ENCODE results near the gene HDAC1.
"Not testable (repeated sequence)": the region's sequence is repeated elsewhere in the genome, so short reads cannot be mapped to it uniquely, and the experiment has no call there.

The HDAC1 gene

GRCh38 chr1:32274646-32275340, 17.1 kb upstream of the HDAC1 start:
- DNase-seq (ENCODE audit: low read depth in 2 of 2) = no peak

DNA sequence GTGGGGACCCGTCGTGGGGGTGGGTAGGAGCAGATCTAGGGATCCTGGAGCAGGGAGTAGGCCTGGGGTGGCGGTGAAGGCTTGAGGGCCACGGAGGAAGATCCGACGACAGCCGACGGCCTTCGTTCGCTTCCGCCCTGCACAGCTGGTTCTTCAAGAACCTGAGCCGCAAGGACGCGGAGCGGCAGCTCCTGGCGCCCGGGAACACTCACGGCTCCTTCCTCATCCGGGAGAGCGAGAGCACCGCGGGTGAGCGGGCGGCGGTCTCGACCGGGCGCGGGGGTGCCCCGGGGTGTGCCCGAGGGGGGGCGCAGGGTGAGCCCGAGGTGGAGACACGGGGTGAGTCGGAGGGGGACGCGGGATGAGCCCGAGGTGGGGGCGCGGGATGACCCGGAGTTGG, 16.5 kb upstream of the HDAC1 start:
- DNase-seq (ENCODE audit: low read depth in 2 of 2) = no peak

GRCh38 chr1:32276032-32276782, 15.7 kb upstream of the HDAC1 start:
- DNase-seq (ENCODE audit: low read depth in 2 of 2) = no peak

DNA sequence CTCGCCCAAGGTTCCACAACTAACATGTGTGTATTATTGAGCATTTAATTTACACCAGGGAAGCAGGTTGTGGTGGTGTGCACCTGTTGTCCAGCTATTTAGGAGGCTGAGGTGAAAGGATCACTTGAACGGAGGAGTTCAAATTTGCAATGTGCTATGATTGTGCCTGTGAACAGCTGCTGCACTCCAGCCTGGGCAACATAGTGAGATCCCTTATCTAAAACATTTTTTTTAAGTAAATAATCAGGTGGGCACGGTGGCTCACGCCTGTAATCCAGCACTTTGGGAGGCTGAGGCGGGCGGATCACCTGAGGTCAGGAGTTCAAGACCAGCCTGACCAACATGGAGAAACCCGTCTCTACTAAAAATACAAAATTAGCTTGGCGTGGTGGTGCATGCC, 7.1 kb upstream of the HDAC1 start:
- not testable (repeated sequence) for DNase-seq (ENCODE audit: low read depth in 2 of 2)

DNA sequence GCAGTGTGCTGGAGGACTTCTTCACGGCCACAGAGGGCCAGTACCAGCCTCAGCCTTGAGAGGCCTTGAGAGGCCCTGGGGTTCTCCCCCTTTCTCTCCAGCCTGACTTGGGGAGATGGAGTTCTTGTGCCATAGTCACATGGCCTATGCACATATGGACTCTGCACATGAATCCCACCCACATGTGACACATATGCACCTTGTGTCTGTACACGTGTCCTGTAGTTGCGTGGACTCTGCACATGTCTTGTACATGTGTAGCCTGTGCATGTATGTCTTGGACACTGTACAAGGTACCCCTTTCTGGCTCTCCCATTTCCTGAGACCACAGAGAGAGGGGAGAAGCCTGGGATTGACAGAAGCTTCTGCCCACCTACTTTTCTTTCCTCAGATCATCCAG, 6.2 kb upstream of the HDAC1 start:
- DNase-seq (ENCODE audit: low read depth in 2 of 2) = no peak

GRCh38 chr1:32286763-32287162, 5.1 kb upstream of the HDAC1 start:
- DNase-seq (ENCODE audit: low read depth in 2 of 2) = no peak

DNA sequence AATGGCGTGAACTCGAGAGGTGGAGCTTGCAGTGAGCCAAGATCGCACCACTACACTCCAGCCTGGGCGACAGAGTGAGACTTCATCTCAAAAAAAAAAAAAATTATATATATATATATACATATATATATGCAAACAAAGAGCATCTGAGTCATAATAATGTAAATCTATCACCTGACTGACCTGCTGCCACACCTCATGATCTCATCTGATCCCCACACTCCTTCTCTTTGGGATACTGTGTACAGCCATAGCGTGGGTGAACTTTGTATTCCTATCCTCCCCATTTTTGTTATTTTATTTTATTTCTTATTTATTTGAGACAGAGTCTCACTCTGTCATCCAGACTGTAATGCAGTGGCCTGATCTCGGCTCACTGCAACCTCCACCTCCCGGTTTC, 2.6 kb upstream of the HDAC1 start:
- no peak for DNase-seq (ENCODE audit: low read depth in 2 of 2)

DNA sequence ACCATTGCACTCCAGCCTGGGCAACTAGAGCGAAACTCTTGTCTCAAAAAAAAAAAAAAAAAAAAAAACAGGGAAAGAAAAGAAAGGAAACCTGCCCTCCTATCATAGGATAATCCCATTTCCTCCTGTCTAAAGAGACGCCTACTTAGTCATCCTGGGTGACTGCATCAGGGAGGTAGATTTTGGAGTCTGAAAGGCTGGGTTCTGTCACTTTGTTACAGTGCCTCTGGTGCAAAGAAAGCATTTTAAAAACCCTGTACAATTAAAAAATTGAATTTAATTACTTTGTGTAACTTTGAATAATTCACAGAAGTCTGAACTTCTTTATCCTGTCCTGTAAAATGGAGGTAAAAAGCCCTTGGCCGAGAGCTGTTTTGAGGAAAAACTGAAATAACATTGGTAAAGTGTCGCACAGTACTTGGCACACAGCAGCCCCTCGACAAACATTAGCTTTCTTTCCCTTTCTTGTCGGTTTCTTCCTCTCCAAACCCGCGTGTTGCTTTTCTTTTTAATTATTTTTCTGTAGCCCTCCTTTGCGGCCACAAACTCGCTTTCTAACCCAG, 657 bp upstream of the HDAC1 start:
- DNase-seq (ENCODE audit: low read depth in 2 of 2) = no peak

- DNase-seq (ENCODE audit: low read depth in 2 of 2) = not testable (repeated sequence)
These were observed 6.3 kb downstream of the HDAC1 start for GRCh38 chr1:32298211-32298610.

- no peak for DNase-seq (ENCODE audit: low read depth in 2 of 2)
These were observed 7.4 kb downstream of the HDAC1 start for GRCh38 chr1:32299327-32299726.

GRCh38 chr1:32303358-32303757, 11.5 kb downstream of the HDAC1 start:
- DNase-seq (ENCODE audit: low read depth in 2 of 2) = no peak

DNA sequence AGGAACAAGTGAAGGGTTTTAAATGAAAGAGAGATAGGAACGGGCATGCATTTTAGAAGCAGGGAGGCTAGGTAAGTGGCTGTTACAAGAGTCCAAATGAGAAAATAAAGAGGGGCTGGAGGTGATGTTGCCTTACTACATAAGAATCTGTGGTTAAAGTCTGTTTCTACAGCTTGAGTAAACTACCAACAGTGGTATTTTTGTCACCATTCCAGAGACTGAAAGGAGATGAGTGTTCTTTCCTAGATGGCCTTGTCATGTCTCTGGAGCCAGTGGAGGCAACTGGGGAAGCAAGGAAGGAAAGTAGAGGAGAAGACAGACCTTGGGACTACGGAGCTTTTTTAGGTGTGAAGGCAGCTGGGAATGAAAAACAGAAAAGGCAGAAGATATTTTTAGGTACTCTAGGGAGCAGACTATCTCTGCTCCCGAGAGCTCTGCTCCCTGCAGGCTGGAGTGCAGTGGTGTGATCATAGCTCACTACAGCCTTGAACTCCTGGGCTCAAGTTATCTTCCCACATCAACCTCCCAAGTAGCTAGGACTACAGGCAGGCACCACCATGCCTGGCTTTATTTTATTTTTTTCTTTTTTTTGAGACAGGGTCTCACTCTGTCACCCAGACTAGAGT, 12.2 kb downstream of the HDAC1 start:
- DNase-seq (ENCODE audit: low read depth in 2 of 2) = no peak

DNA sequence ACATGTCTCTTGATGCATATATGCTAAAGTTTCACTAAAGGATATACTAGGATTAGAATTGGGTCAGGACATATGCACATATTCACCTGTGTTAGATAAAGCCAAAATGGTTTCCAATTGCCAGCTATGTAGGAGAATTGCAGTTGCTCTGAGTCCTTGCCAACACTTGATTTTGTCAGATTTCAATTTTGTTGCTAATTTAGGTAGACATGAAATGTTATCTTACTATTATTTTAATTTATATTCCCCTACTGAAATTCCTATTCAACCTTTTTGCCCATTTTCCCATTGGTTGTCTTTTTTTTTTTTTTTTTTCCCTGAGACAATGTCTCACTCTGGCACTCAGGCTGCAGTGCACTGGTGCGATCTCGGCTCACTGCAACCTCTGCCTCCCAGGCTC, 13.4 kb downstream of the HDAC1 start:
- no peak for DNase-seq (ENCODE audit: low read depth in 2 of 2)

DNA sequence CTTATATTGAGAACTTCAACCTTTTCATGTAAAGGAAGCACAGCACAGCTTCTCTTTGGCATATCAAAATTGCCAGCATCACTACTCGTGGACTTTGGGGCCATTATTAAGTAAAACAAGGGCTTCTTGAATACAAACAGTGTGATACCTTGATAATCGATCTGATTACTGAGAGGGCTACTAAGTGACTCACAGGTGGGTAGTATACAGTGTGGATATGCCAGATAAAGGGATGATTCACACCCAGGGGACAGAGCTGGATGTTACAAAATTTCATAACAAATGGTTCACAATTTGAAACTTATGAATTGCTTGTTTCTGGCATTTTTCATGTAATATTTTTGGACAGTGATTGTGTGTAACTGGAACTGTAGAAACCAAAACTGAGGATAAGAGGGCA, 15.4 kb downstream of the HDAC1 start:
- DNase-seq (ENCODE audit: low read depth in 2 of 2) = no peak

DNA sequence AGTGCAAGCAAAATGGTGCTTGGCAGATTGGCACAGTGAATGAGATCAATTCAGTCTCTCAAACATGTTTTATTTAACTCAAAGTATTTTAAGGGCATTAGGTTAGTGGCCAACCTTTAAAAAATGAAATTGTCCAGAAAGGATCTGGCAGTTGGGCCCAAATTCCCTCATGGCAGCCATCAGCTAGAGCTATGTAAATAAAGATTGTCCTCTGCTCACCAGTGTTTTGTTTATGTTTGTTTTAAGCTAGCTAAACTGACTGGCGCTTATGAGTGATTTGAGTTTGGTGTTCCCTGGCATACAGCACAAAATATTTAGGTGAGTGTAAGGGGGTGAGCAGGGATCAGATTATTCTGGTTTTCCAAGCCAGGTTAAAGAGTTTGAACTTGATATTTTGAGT, 18.1 kb downstream of the HDAC1 start:
- no peak for DNase-seq (ENCODE audit: low read depth in 2 of 2)

- no peak for DNase-seq (ENCODE audit: low read depth in 2 of 2)
These were observed 20.0 kb downstream of the HDAC1 start for GRCh38 chr1:32311709-32312393.

GRCh38 chr1:32316903-32317277, 25.0 kb downstream of the HDAC1 start:
- no peak for DNase-seq (ENCODE audit: low read depth in 2 of 2)

- no peak for DNase-seq (ENCODE audit: low read depth in 2 of 2)
These were observed 26.4 kb downstream of the HDAC1 start for GRCh38 chr1:32318127-32318869.

DNA sequence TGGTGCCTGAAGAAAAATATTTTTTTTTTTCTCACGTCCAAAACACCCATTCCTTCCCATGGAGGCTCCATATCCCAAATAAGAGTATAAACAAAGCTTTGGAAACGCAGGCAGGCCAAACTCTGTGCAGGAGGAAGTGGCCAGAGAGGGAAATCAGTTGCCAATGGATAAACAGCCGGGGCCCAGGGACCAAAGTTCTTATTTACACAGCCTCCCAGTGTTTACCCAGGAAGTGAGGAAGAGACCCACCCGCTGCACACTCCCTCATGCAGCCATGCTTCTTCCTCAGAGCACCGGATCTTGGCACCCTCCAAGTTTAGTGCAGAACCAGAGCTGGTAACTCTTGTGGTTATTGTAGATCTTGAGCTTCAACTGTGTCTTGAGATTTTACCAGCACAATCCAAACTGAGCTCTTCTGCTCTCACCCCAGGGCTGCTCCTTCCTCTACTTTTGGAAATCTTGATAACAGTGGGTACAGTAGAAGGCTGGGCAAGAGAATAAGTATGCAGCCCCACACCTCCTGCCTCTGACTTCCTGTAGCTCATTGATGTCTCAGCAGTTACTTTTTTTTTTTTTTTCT, 29.9 kb downstream of the HDAC1 start:
- no peak for DNase-seq (ENCODE audit: low read depth in 2 of 2)

DNA sequence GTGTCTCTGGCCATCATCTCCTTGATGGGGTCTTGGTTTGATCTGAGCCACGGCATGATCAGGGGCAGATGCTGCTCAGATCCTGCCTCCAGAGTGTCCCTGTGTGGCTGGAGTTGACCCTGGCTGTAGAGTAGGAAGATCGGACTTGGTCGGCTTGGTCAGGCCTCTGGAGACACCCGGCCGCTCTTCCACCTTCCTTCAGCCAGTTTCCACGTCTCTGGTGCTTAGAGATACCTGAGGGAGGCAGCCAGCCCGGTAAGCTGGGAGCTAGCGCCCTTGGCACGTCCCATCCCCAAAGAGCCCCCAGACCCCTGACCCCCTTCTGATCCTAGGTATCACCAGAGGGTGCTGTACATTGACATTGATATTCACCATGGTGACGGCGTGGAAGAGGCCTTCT, 35.3 kb downstream of the HDAC1 start:
- DNase-seq (ENCODE audit: low read depth in 2 of 2) = no peak

DNA sequence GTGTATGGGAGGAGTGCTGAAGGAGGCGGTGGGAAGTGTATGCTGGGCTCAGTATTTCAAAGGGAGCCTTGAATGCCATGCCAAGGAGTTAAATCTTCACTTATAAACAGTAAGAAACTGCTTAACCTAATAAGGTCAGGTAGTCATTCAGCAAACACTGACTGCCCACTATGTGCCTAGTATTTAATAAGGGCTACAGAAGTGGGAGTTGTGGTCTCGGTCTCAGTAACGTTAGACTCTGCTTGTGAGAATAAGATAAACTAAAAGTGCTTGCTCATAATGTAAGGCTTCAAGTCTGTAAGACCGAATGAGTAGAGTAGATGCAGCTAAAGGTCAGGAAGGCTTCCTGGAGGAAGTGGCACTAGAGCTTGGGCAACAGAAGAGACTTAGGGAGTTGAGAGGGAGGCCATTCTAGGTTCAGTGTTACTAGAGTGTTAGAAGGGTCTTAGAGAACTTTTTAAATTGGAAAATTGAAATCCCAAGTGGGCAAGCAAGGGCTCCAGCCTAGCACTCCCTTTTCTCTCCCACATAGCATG, 38.1 kb downstream of the HDAC1 start:
- no peak for DNase-seq (ENCODE audit: low read depth in 2 of 2)
